ENCODE measurements around the gene TEAD1.
A peak's percentile ranks its signal among the peaks of the same experiment; 100 is the strongest.

Gene TEAD1

GRCh38 chr11:12840871-12841660, 166.8 kb downstream of the TEAD1 start:
- no peak for TF ChIP-seq CTCF (IDR thresholded peaks at IDR 0.05; ENCODE audit: unreplicated experiment in 3 of 3)
- Mint-ChIP-seq H3K27ac (peak overlapping the region; percentile 80 to 94 (median 93)), H3K36me3 (ENCODE audit: low read depth) (peaks cover 3% of the 10 kb centered on the region), H3K27me3 (ENCODE audit: low read depth) (no peaks in the 10 kb centered on the region), H3K4me1 (peaks cover 68% of the 10 kb centered on the region), H3K4me3 (peak overlapping the region in 1 of 3 experiments; percentile 41), H3K9me3 (no peaks in the 10 kb centered on the region)

- no peak for TF ChIP-seq CTCF (IDR thresholded peaks at IDR 0.05; ENCODE audit: unreplicated experiment in 3 of 3)
- Mint-ChIP-seq H3K36me3 (ENCODE audit: low read depth) (no peaks in the 10 kb centered on the region), H3K4me3 (peak overlapping the region; percentile 19 to 49 (median 41))
These were observed 167.9 kb downstream of the TEAD1 start for GRCh38 chr11:12841946-12842630.

DNA sequence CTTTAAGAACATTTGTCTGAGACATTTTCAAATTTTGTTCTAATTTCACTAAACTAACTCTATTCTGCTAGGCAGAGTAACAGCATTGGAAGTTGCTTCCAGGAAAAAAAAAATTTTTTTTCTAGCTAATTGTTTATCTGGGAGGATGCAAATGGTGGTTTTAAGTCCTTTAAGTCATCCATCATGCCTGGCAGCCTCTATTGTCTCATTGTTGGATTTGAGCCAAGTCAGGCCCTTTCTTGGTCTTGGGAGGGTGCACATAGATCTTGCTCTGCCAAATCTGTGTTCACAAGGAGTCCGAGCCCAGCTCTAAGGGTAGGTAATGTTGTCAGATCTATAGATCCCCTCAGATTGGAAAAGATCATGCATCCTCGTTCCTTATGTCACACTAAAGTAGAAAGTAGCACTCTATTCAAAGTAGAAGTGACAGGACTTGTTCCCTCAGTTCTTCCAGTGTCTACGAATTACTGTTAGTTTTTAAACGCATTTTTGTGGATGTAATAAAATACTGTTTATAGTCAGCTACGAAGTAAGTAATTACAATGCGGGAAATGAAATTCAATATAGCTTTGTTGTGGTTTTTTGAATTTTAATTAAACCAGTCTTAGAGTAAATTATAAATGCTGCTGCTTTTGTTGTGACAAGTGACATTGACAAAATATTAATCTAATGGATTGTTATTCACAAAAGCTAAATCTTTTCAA, 168.9 kb downstream of the TEAD1 start:
- TF ChIP-seq CTCF (IDR thresholded peaks at IDR 0.05; ENCODE audit: unreplicated experiment in 3 of 3): no peak
- peak overlapping the region; percentile 35 to 49 (median 40) for H3K4me3 Mint-ChIP-seq
- H3K27ac Mint-ChIP-seq: peak overlapping the region; percentile 80 to 94 (median 93)
- no peaks in the 10 kb centered on the region for H3K36me3 Mint-ChIP-seq (ENCODE audit: low read depth)
- no peaks in the 10 kb centered on the region for H3K9me3 Mint-ChIP-seq
- no peaks in the 10 kb centered on the region for H3K27me3 Mint-ChIP-seq (ENCODE audit: low read depth)
- peaks cover 76% of the 10 kb centered on the region for H3K4me1 Mint-ChIP-seq

More at GRCh38 chr11:12841946-12842630, 167.9 kb downstream of the TEAD1 start:
- H3K9me3 Mint-ChIP-seq: no peaks in the 10 kb centered on the region
- no peaks in the 10 kb centered on the region for H3K27me3 Mint-ChIP-seq (ENCODE audit: low read depth)
- peak overlapping the region; percentile 80 to 94 (median 93) for H3K27ac Mint-ChIP-seq
- H3K4me1 Mint-ChIP-seq: peaks cover 74% of the 10 kb centered on the region

DNA sequence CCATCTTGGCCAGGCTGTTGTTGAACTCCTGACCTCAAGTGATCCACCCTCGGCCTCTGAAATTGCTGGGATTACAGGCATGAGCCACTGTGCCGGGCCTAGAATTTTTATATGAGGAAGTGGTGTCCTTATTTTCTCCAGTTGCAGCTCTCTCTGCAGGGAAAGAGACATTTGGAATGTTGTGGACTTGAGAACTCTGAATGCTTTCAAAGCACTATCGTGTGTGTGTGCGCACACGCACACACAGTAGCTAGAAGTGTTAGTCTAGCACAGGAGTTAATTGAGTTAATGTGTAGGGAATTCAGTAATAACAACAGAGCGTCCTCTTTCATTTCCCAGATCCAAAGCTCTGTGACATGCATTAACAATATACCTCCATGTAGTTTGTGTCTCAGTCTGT, 170.9 kb downstream of the TEAD1 start:
- no peaks in the 10 kb centered on the region for H3K27me3 Mint-ChIP-seq (ENCODE audit: low read depth)
- TF ChIP-seq CTCF (IDR thresholded peaks at IDR 0.05; ENCODE audit: unreplicated experiment in 3 of 3): no peak
- H3K36me3 Mint-ChIP-seq (ENCODE audit: low read depth): no peaks in the 10 kb centered on the region
- H3K4me3 Mint-ChIP-seq: peak overlapping the region in 1 of 3 experiments; percentile 43
- peaks cover 66% of the 10 kb centered on the region for H3K4me1 Mint-ChIP-seq
- H3K9me3 Mint-ChIP-seq: no peaks in the 10 kb centered on the region
- peak overlapping the region; percentile 87 to 96 (median 94) for H3K27ac Mint-ChIP-seq

GRCh38 chr11:12845739-12846358, 171.6 kb downstream of the TEAD1 start:
- Mint-ChIP-seq H3K36me3 (ENCODE audit: low read depth) (no peaks in the 10 kb centered on the region), H3K27ac (peak overlapping the region; percentile 87 to 96 (median 94)), H3K4me3 (peak overlapping the region; percentile 53 to 67 (median 54)), H3K27me3 (ENCODE audit: low read depth) (no peaks in the 10 kb centered on the region), H3K9me3 (no peaks in the 10 kb centered on the region), H3K4me1 (peaks cover 59% of the 10 kb centered on the region)
- TF ChIP-seq CTCF (IDR thresholded peaks at IDR 0.05; ENCODE audit: unreplicated experiment in 3 of 3): no peak

All from nephron (organoid).